GM18870 (cell line): Measurements from ENCODE around the gene TRAPPC3.

Experiments used
- ATAC-seq: cut with Tn5 transposase; IDR thresholded peaks from one replicate; pipeline ENCODE4 v1.9.1; 2021; ENCODE audit warnings: moderate library complexity; ENCODE audit not compliant: unreplicated experiment

Gene TRAPPC3

DNA sequence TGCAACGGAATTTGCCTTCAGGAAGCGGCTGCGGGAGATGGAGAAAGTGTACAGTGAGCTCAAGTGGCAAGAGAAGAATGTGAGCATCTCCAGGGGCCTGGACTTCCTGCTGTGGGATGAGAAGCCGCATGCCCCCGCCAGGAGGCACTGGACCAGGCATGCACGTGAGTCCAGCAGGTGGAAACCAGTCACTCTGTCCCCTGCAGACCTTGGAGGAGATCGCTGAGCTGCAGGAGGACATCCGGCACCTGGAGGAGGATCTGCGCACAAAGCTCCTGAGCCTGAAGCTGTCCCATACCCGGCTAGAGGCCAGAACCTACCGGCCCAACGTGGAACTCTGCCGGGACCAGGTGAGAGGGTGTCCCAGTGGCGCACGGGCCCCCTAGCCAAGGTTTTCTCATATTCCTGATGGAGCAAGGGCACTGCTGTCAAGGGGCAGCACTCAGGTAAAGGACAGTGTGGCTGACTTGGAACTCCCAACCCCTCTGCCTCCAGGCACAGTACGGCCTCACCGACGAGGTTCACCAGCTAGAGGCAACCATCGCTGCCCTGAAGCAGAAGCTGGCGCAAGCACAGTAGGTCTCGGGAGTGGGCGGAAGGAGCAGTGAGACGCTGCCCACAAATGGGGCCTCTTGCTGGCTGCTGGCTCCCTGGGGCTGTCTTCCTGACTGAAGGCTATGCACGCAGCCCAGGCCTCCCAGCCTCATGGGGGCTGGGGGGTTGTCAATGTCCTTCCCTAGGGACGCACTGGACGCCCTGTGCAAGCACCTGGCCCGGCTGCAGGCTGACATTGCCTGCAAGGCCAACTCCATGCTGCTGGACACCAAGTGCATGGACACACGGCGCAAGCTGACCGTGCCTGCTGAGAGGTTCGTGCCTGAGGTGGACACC is 61.8 kb downstream of the TRAPPC3 start:
- ATAC-seq = no peak
